ENCODE data around the gene RBM44. TPM values are rescaled to one million over a fixed set of nuclear protein-coding genes. Genes with fewer than 3 reads are reported as not detected.
A peak's percentile ranks its signal among the peaks of the same experiment; 100 is the strongest.
"Not testable (repeated sequence)": the region's sequence is repeated elsewhere in the genome, so short reads cannot be mapped to it uniquely, and the experiment has no call there.

The RBM44 gene
- polyA plus RNA-seq, 12 donors: 0.36 to 1.3 (median 0.89) TPM; not detected in 2

GRCh38 chr2:237858294-237859081, 59.9 kb downstream of the RBM44 start:
- peak; percentile 64 for DNase-seq

- no peak for DNase-seq
Observed at GRCh38 chr2:237859082-237859433, 60.5 kb downstream of the RBM44 start.

- DNase-seq: no peak
Observed at GRCh38 chr2:237859533-237860272, 61.1 kb downstream of the RBM44 start, which contains the start of gene RAMP1. Gene RAMP1, plus strand, starts transcription at chr2:237859623. Its CDS starts 53 bp downstream, at chr2:237859676.

GRCh38 chr2:237860273-237860935, 61.8 kb downstream of the RBM44 start:
- no peak for DNase-seq

GRCh38 chr2:237861875-237862527, 63.4 kb downstream of the RBM44 start:
- no peak for DNase-seq

GRCh38 chr2:237862528-237862895, 63.9 kb downstream of the RBM44 start:
- no peak for DNase-seq

- DNase-seq: no peak
Observed at GRCh38 chr2:237863102-237863511, 64.5 kb downstream of the RBM44 start.

GRCh38 chr2:237863689-237864443, 65.3 kb downstream of the RBM44 start:
- no peak for DNase-seq

GRCh38 chr2:237864444-237864931, 65.9 kb downstream of the RBM44 start:
- DNase-seq: no peak

GRCh38 chr2:237864940-237865622, 66.5 kb downstream of the RBM44 start:
- no peak for DNase-seq

GRCh38 chr2:237865623-237866041, 67.1 kb downstream of the RBM44 start:
- DNase-seq: no peak

GRCh38 chr2:237866101-237866621, 67.6 kb downstream of the RBM44 start:
- no peak for DNase-seq

- DNase-seq: no peak
Observed at GRCh38 chr2:237867465-237867864, 68.9 kb downstream of the RBM44 start.

GRCh38 chr2:237868074-237868473, 69.5 kb downstream of the RBM44 start:
- not testable (repeated sequence) for DNase-seq

GRCh38 chr2:237868631-237869342, 70.2 kb downstream of the RBM44 start:
- DNase-seq: peak; percentile 25

- no peak for DNase-seq
Observed at GRCh38 chr2:237869343-237870102, 70.9 kb downstream of the RBM44 start.

GRCh38 chr2:237870126-237870525, 71.5 kb downstream of the RBM44 start:
- no peak for DNase-seq

GRCh38 chr2:237870754-237871651, 72.4 kb downstream of the RBM44 start:
- no peak for DNase-seq

All from muscle of arm (tissue), 12 donors.